Activated T-cell treated with anti-CD3 and anti-CD28 coated beads for 48 hours (primary cell): Measurements from ENCODE around the gene IL21R.
A peak's percentile ranks its signal among the peaks of the same experiment; 100 is the strongest.
"Not testable (repeated sequence)": the region's sequence is repeated elsewhere in the genome, so short reads cannot be mapped to it uniquely, and the experiment has no call there.

ENCODE experiments used
- DNase-seq: peaks from one replicate; pipeline ENCODE4 v3.0.0-alpha.2; 2020; ENCODE audit warnings: low read depth

IL21R gene

GRCh38 chr16:27446721-27447120 is 44.7 kb downstream of the IL21R start:
- no peak for DNase-seq

- DNase-seq = no peak
Observed at GRCh38 chr16:27447301-27447700, 45.3 kb downstream of the IL21R start.

- no peak for DNase-seq
Observed at GRCh38 chr16:27448532-27449433, 46.8 kb downstream of the IL21R start.

GRCh38 chr16:27449434-27450195 is 47.6 kb downstream of the IL21R start:
- peak; percentile 74 for DNase-seq

GRCh38 chr16:27450196-27450549 is 48.2 kb downstream of the IL21R start:
- DNase-seq = no peak

- DNase-seq = no peak
Observed at GRCh38 chr16:27452569-27453493, 50.9 kb downstream of the IL21R start.

GRCh38 chr16:27453494-27453825 is 51.5 kb downstream of the IL21R start:
- no peak for DNase-seq

GRCh38 chr16:27455700-27456099 is 53.7 kb downstream of the IL21R start:
- DNase-seq = no peak

- not testable (repeated sequence) for DNase-seq
Observed at GRCh38 chr16:27457605-27457900, 55.6 kb downstream of the IL21R start.

GRCh38 chr16:27458258-27458657 is 56.3 kb downstream of the IL21R start:
- DNase-seq = no peak

GRCh38 chr16:27458987-27459688 is 57.2 kb downstream of the IL21R start:
- DNase-seq = no peak

GRCh38 chr16:27460213-27460612 is 58.2 kb downstream of the IL21R start:
- DNase-seq = no peak

GRCh38 chr16:27460663-27461482 is 58.9 kb downstream of the IL21R start:
- DNase-seq = no peak

GRCh38 chr16:27461483-27462171 is 59.7 kb downstream of the IL21R start:
- DNase-seq = no peak

GRCh38 chr16:27462200-27462845 is 60.3 kb downstream of the IL21R start:
- DNase-seq = no peak

- DNase-seq = no peak
Observed at GRCh38 chr16:27462846-27463682, 61.1 kb downstream of the IL21R start.

GRCh38 chr16:27463741-27464591 is 62.0 kb downstream of the IL21R start:
- DNase-seq = no peak
